Endothelial cell of umbilical vein (primary cell): ENCODE results near the gene SPOP. TPM values are rescaled to one million over a fixed set of nuclear protein-coding genes. Genes with fewer than 3 reads are reported as not detected.

Source experiments
- BruUV-seq: library from RNA; stranded (reverse); fragments of 400-500 nt; replicated peaks from 2 replicates; lab custom pipeline; 2021; lab: Mats Ljungman, UMichigan
- CTCF ChIA-PET: fragments of 300-600, 350-600 bp; sonication (Branson Sonifier 250); formaldehyde crosslinking; loops from one replicate; lab custom pipeline; 2021; ENCODE audit warnings: antibody characterized with exemption, inconsistent platforms; lab: Charles Lee
- POLR2A ChIA-PET: fragments of 300-600, 350-600 bp; sonication (Branson Sonifier 250); formaldehyde crosslinking; loops from one replicate; lab custom pipeline; 2021; ENCODE audit warnings: antibody characterized with exemption, inconsistent platforms; lab: Charles Lee
- DNase-seq: peaks from one replicate; pipeline ENCODE4 v3.0.0-alpha.2; 2011; ENCODE audit warnings: low read depth, low spot score
- FAIRE-seq: peaks from 2 replicates; lab custom pipeline; 2011; peaks lifted over from hg19 to GRCh38; lab: Jason Lieb, UNC
- H2AFZ ChIP-seq: 2 replicates; pipeline ENCODE4 v1.6.0; 2012; ENCODE audit warnings: low read depth, low read length, control low read depth, inconsistent platforms
- H3K27ac ChIP-seq: 2 replicates; pipeline ENCODE4 v1.5.1; 2011; ENCODE audit warnings: low read depth, mild to moderate bottlenecking, control low read depth, low read length, moderate library complexity; ENCODE audit not compliant: insufficient read depth
- H3K27me3 ChIP-seq, 2 experiments: 2 replicates each; pipeline versions ENCODE4 v1.6.0 to v1.6.1; 2011; ENCODE audit warnings: low read length in 2 of 2, mixed read lengths in 1 of 2; ENCODE audit not compliant: control insufficient read depth in 2 of 2, insufficient read depth in 2 of 2
- H3K36me3 ChIP-seq, 2 experiments: 2 replicates in 1 of 2; 3 replicates in 1 of 2; pipeline ENCODE4 v1.5.1; 2011; ENCODE audit warnings: low read length in 2 of 2, mild to moderate bottlenecking in 1 of 2, moderate library complexity in 1 of 2; ENCODE audit not compliant: control insufficient read depth in 2 of 2, insufficient read depth in 2 of 2; ENCODE audit errors: extremely low read depth in 1 of 2
- H3K4me1 ChIP-seq: 3 replicates; pipeline ENCODE4 v1.5.1; 2011; ENCODE audit warnings: mild to moderate bottlenecking, low read length; ENCODE audit not compliant: control insufficient read depth, insufficient read depth; ENCODE audit errors: extremely low read depth
- H3K4me2 ChIP-seq: 2 replicates; pipeline ENCODE4 v1.6.1; 2011; ENCODE audit warnings: low read length, control low read depth, mixed read lengths; ENCODE audit not compliant: insufficient read depth
- H3K4me3 ChIP-seq, 3 experiments: fragments of 200-600 bp in 1 of 3; sonication (generic), shearing (Covaris generic) in 1 of 3; replicated peaks in 1 of 3; 2 replicates each; pipeline ENCODE4 v1.5.1; 2011 to 2016; ENCODE audit warnings: control low read depth in 3 of 3, low read length in 3 of 3, mild to moderate bottlenecking in 2 of 3, inconsistent platforms in 1 of 3, low read depth in 1 of 3, moderate library complexity in 1 of 3; ENCODE audit not compliant: insufficient read depth in 1 of 3
- H3K79me2 ChIP-seq: 2 replicates; pipeline ENCODE4 v1.6.0; 2012; ENCODE audit warnings: low read length, inconsistent platforms; ENCODE audit not compliant: control insufficient read depth, insufficient read depth
- H3K9ac ChIP-seq: replicated peaks from 2 replicates; pipeline ENCODE3; 2011; ENCODE audit warnings: low read length, control low read depth; ENCODE audit not compliant: insufficient read depth; ENCODE audit errors: extremely low read depth
- H3K9me1 ChIP-seq: replicated peaks from 3 replicates; pipeline ENCODE4 v1.6.0; 2011; ENCODE audit warnings: mild to moderate bottlenecking, low read length; ENCODE audit not compliant: control insufficient read depth, insufficient read depth; ENCODE audit errors: extremely low read depth
- H3K9me3 ChIP-seq: replicated peaks from 2 replicates; pipeline ENCODE4 v1.5.1; 2012; ENCODE audit warnings: low read length, inconsistent platforms; ENCODE audit not compliant: control insufficient read depth, insufficient read depth
- H4K20me1 ChIP-seq: replicated peaks from 2 replicates; pipeline ENCODE3; 2011; ENCODE audit warnings: mild to moderate bottlenecking, low read length; ENCODE audit not compliant: control insufficient read depth, insufficient read depth; ENCODE audit errors: extremely low read depth
- CTCF ChIP-seq, 2 donors: IDR thresholded peaks; 1 replicate in 1 of 2; 2 replicates in 1 of 2; pipeline ENCODE4 v1.5.1; 2011; ENCODE audit warnings: low read length in 2 of 2, mild to moderate bottlenecking in 2 of 2, moderate library complexity in 2 of 2, control low read depth in 1 of 2, inconsistent platforms in 1 of 2, low read depth in 1 of 2; ENCODE audit not compliant: insufficient read depth in 1 of 2; ENCODE audit errors: extremely low read depth in 1 of 2
- EZH2 ChIP-seq: IDR thresholded peaks from 2 replicates; pipeline ENCODE4 v1.6.1; 2012; ENCODE audit warnings: borderline replicate concordance, low read depth, mild to moderate bottlenecking, moderate library complexity, low read length, inconsistent platforms; ENCODE audit not compliant: severe bottlenecking
- FOS ChIP-seq: IDR thresholded peaks from 2 replicates; pipeline ENCODE4 v1.6.1; 2011; ENCODE audit warnings: mild to moderate bottlenecking, low read length, moderate library complexity, borderline replicate concordance; ENCODE audit not compliant: insufficient read depth
- GATA2 ChIP-seq: IDR thresholded peaks from 2 replicates; pipeline ENCODE4 v1.7.0; 2011; ENCODE audit warnings: low read depth, mild to moderate bottlenecking, moderate library complexity, mixed read lengths, low read length; ENCODE audit not compliant: insufficient read length, insufficient read depth
- JUN ChIP-seq: IDR thresholded peaks from 2 replicates; pipeline ENCODE4 v1.6.1; 2011; ENCODE audit warnings: borderline replicate concordance, low read depth; ENCODE audit not compliant: insufficient read length, insufficient read depth
- MAX ChIP-seq: IDR thresholded peaks from 2 replicates; pipeline ENCODE4 v1.6.1; 2011; ENCODE audit not compliant: insufficient read depth, insufficient read length
- MYC ChIP-seq: IDR thresholded peaks from one replicate; pipeline ENCODE4 v1.6.1; 2011; ENCODE audit warnings: mild to moderate bottlenecking, low read depth, low read length
- POLR2A ChIP-seq: IDR thresholded peaks from 2 replicates; pipeline ENCODE4 v1.6.1; 2012; ENCODE audit warnings: low read depth, mild to moderate bottlenecking, control low read depth, low read length
- POLR2AphosphoS5 ChIP-seq: IDR thresholded peaks from 2 replicates; pipeline ENCODE4 v1.6.1; 2012; ENCODE audit warnings: low read depth, mild to moderate bottlenecking, control low read depth, low read length, moderate library complexity; ENCODE audit not compliant: insufficient read depth
- dilution Hi-C: fragments of 300-500 bp; cut with MboI; formaldehyde crosslinking; loops from one replicate; pipeline ENCODE4 v1.15.0; 2019; ENCODE audit warnings: low sequenced_read_pairs; ENCODE audit not compliant: extremely low pct_ligation_motif_present
- intact Hi-C: fragments of 100-400 bp; cut with micrococcal nuclease; formaldehyde crosslinking; loops from one replicate; pipeline ENCODE4 v1.10.0; 2022
- polyA plus RNA-seq, 4 experiments: library from polyadenylated mRNA; depleted of rRNA in 3 of 4; stranded (reverse) in 3 of 4; unstranded in 1 of 4; fragments of >200 nt; gene quantifications; 2 replicates each; pipeline versions ENCODE4 v1.2.1 to v1.2.3, GENCODE V29; 2011 to 2012; ENCODE audit warnings: missing spikeins in 1 of 4
- total RNA-seq: library from RNA; stranded (reverse); gene quantifications from 2 replicates; pipeline ENCODE4 v1.2.3, GENCODE V29; 2021

Gene SPOP
- total and polyA plus RNA-seq, 2 donors (not counting 3 experiments of a cell fraction or from before 2014, with no cell fraction given): 46.9 to 61.0 TPM

- intact Hi-C loops (no loop called here), dilution Hi-C loops (no loop called here)
- no peak overlapping the region for H2AFZ ChIP-seq
- FAIRE-seq (no peak), DNase-seq (no peak)
- no peaks in the 10 kb centered on the region for H3K9me3 ChIP-seq
- no peaks in the 10 kb centered on the region for H3K79me2 ChIP-seq
- H3K4me2 ChIP-seq: no peak overlapping the region
- CTCF ChIA-PET: interaction anchor here (1.4 to 14.0 kb wide), 4 partner anchors 10 to 287 kb away, joined by 5 to 786 read pairs (median 18); partner anchors contain the start of gene SLC35B1
- H3K36me3 ChIP-seq: no peaks in the 10 kb centered on the region
- H3K9ac ChIP-seq: no peak overlapping the region
- TF ChIP-seq MYC (no peak), EZH2 (no peak), CTCF (IDR thresholded peaks at IDR 0.05; ENCODE audit: extremely low read depth in 1 of 2, insufficient read depth in 1 of 2, low read depth in 1 of 2, low read length in 2 of 2) (no peak), MAX (no peak), JUN (no peak), FOS (no peak), GATA2 (no peak), POLR2AphosphoS5 (no peak), POLR2A (no peak)
- H3K9me1 ChIP-seq: no peaks in the 10 kb centered on the region
- no TSS peak for BruUV-seq
- peaks cover 6 to 9% of the 10 kb centered on the region in 2 experiments for H3K27me3 ChIP-seq
- no peak overlapping the region for H3K4me3 ChIP-seq
- POLR2A ChIA-PET: interaction anchor here (1.0 kb wide), 1 partner anchor 138 kb away, joined by 3 read pairs; no protein-coding TSS in a partner anchor
- H4K20me1 ChIP-seq: no peaks in the 10 kb centered on the region
- no peak overlapping the region for H3K27ac ChIP-seq
- peaks cover 5% of the 10 kb centered on the region for H3K4me1 ChIP-seq
Measured at GRCh38 chr17:49566668-49567071, 111.2 kb downstream of the SPOP start.
